T-helper 1 cell treated with Interleukin-12 subunit alpha and Interleukin-12 subunit beta and Interleukin-4 antibody, amounts not matched to agents 30 ng/mL and 1 ng/mL, for 36 hours (primary cell): Measurements from ENCODE around the gene RASSF8. TPM values are rescaled to one million over a fixed set of nuclear protein-coding genes. Genes with fewer than 3 reads are reported as not detected.

Experiments
- intact Hi-C: fragments of 100-400 bp; cut with micrococcal nuclease; formaldehyde crosslinking; loops from one replicate; pipeline ENCODE4 v1.15.1; 2024
- total RNA-seq: library from RNA; stranded (reverse); gene quantifications from 2 replicates; pipeline ENCODE4 v1.2.3, GENCODE V29; 2022

RASSF8 gene
- total RNA-seq, 1 donor from 2014 or later: 1.6 TPM

GRCh38 chr12:25992026-25992782 is 33.7 kb downstream of the RASSF8 start:
- intact Hi-C loops: no loop called here

GRCh38 chr12:25993901-25994651 is 35.6 kb downstream of the RASSF8 start:
- intact Hi-C loops: no loop called here

GRCh38 chr12:25994901-25995625 is 36.6 kb downstream of the RASSF8 start:
- intact Hi-C loops: no loop called here

- intact Hi-C loops: no loop called here
These were observed 37.4 kb downstream of the RASSF8 start for GRCh38 chr12:25995906-25996305.

GRCh38 chr12:25996677-25997076 is 38.2 kb downstream of the RASSF8 start:
- intact Hi-C loops: no loop called here

- intact Hi-C loops: no loop called here
These were observed 38.9 kb downstream of the RASSF8 start for GRCh38 chr12:25997201-25997963.

GRCh38 chr12:26000898-26001297 is 42.4 kb downstream of the RASSF8 start:
- intact Hi-C loops: no loop called here

- intact Hi-C loops: no loop called here
These were observed 43.0 kb downstream of the RASSF8 start for GRCh38 chr12:26001530-26001929.

- intact Hi-C loops: no loop called here
These were observed 44.6 kb downstream of the RASSF8 start for GRCh38 chr12:26003065-26003464.

- intact Hi-C loops: no loop called here
These were observed 49.1 kb downstream of the RASSF8 start for GRCh38 chr12:26007566-26007965.

GRCh38 chr12:26009593-26009992 is 51.1 kb downstream of the RASSF8 start:
- intact Hi-C loops: no loop called here

GRCh38 chr12:26010293-26010821 is 51.9 kb downstream of the RASSF8 start:
- intact Hi-C loops: no loop called here

- intact Hi-C loops: no loop called here
These were observed 52.6 kb downstream of the RASSF8 start for GRCh38 chr12:26011099-26011498.

GRCh38 chr12:26014085-26014484 is 55.6 kb downstream of the RASSF8 start:
- intact Hi-C loops: no loop called here

- intact Hi-C loops: no loop called here
These were observed 58.0 kb downstream of the RASSF8 start for GRCh38 chr12:26016516-26016915.

GRCh38 chr12:26017484-26018211 is 59.2 kb downstream of the RASSF8 start:
- intact Hi-C loops: loop anchor here (1.0 kb wide), 1 partner anchor 581 kb away; no protein-coding TSS in a partner anchor

GRCh38 chr12:26018926-26019325 is 60.4 kb downstream of the RASSF8 start:
- intact Hi-C loops: no loop called here

GRCh38 chr12:26021534-26021933 is 63.1 kb downstream of the RASSF8 start:
- intact Hi-C loops: no loop called here

GRCh38 chr12:26022043-26022442 is 63.6 kb downstream of the RASSF8 start:
- intact Hi-C loops: no loop called here

GRCh38 chr12:26026713-26027112 is 68.2 kb downstream of the RASSF8 start:
- intact Hi-C loops: no loop called here
